HK-2 (cell line): ENCODE results near the gene SPO11.
A peak's percentile ranks its signal among the peaks of the same experiment; 100 is the strongest.

Source experiments
- DNase-seq: peaks from one replicate; pipeline ENCODE4 v3.0.0-alpha.2; 2018; ENCODE audit not compliant: unreplicated experiment

Gene SPO11

GRCh38 chr20:57375652-57376230 lies 46.1 kb downstream of the SPO11 start:
- DNase-seq, result no peak

GRCh38 chr20:57377350-57377749 lies 47.7 kb downstream of the SPO11 start:
- DNase-seq, result no peak

GRCh38 chr20:57378107-57378506 lies 48.5 kb downstream of the SPO11 start:
- DNase-seq, result no peak

GRCh38 chr20:57378646-57379262 lies 49.2 kb downstream of the SPO11 start:
- no peak for DNase-seq

GRCh38 chr20:57379263-57379647 lies 49.7 kb downstream of the SPO11 start:
- DNase-seq, result no peak

- DNase-seq, result no peak
These were observed 50.6 kb downstream of the SPO11 start for GRCh38 chr20:57380081-57380750.

- peak; percentile 81 for DNase-seq
These were observed 52.2 kb downstream of the SPO11 start for GRCh38 chr20:57381596-57382503.

GRCh38 chr20:57382516-57382915 lies 52.9 kb downstream of the SPO11 start:
- no peak for DNase-seq

- DNase-seq, result no peak
These were observed 54.1 kb downstream of the SPO11 start for GRCh38 chr20:57383447-57384347.

GRCh38 chr20:57384486-57384885 lies 54.9 kb downstream of the SPO11 start:
- DNase-seq, result no peak

GRCh38 chr20:57384953-57385761 lies 55.6 kb downstream of the SPO11 start:
- DNase-seq, result no peak

GRCh38 chr20:57385940-57386339 lies 56.3 kb downstream of the SPO11 start:
- no peak for DNase-seq

- no peak for DNase-seq
These were observed 57.2 kb downstream of the SPO11 start for GRCh38 chr20:57386762-57387161.

- DNase-seq, result no peak
These were observed 57.9 kb downstream of the SPO11 start for GRCh38 chr20:57387463-57387862.

GRCh38 chr20:57387945-57388371 lies 58.4 kb downstream of the SPO11 start:
- DNase-seq, result no peak

- peak; percentile 33 for DNase-seq
These were observed 59.5 kb downstream of the SPO11 start for GRCh38 chr20:57388953-57389694.

GRCh38 chr20:57389695-57390603 lies 60.3 kb downstream of the SPO11 start:
- DNase-seq, result no peak

- DNase-seq, result peak; percentile 81
These were observed 61.2 kb downstream of the SPO11 start, which contains the start of gene RBM38 for GRCh38 chr20:57390604-57391438. TSS of gene RBM38 (plus strand) at chr20:57391396. CDS start at chr20:57391582, 186 bp downstream.
